ENCODE results near the gene TMEM150B. TPM values are rescaled to one million over a fixed set of nuclear protein-coding genes. Genes with fewer than 3 reads are reported as not detected.

Gene TMEM150B
- total and polyA plus RNA-seq, 9 of the 15 experiments (the other 6 are each of a cell fraction or from before 2014, with no cell fraction given), result 0.47 to 1.3 (median 0.74) TPM; not detected in 2

DNA sequence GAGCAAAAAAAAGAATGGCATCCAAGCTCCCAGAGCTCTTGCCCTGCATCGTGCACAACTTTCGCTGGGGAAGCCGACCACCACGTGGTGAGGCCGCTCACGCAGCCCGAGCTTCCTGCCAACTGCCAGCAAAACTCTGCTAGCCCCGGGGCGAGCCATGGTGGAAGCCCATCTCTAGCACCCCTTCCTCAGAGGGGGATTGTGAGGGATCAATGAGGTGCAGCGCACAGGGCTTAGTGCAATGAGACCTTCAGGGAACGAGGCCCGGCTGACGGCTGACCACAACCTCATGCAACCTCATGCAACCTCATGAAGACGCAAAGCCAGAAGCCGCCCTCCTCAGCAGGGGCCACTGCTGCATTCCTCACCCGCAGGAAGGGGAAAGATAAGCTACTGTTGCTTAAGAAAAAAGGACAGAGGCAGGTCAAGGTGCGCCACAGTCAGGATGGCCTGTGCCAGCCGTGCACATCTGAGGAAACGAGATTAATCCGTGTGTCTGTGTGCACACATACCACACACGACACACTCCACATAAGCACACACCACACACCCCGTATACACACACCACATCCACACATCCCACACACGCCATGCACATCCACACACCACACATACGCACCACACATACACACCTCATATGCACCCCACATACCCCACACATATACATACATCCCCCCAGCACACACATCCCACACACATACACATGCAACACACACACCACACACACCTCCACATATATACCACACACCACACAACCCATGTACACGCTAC, 54.8 kb downstream of the TMEM150B start (continued):
- TF ChIP-seq JUN (IDR thresholded peaks at IDR 0.05; ENCODE audit: borderline replicate concordance, low read depth, low read length) (peak; percentile 26; the same call in 1 of the 2 replicates), JUN (CRISPR knock-in tag; IDR thresholded peaks at IDR 0.05; ENCODE audit: borderline replicate concordance) (peak; percentile 73; the same call in 1 of the 2 replicates), ZBTB17 (CRISPR knock-in tag; IDR thresholded peaks at IDR 0.05) (peak; percentile 73), BRD9 (IDR thresholded peaks at IDR 0.05; ENCODE audit: low read depth, partially characterized antibody) (no peak), CBFA2T2 (conservative IDR thresholded peaks at IDR 0.05) (0 out of 2 replicates have a peak, but pooled peaks have one; percentile 43), ZNF79 (CRISPR knock-in tag; IDR thresholded peaks at IDR 0.05; ENCODE audit: low read depth) (no peak), CBX2 (IDR thresholded peaks at IDR 0.05; ENCODE audit: insufficient read depth, low read length, poor library complexity, severe bottlenecking) (no peak), TAF15 (IDR thresholded peaks at IDR 0.05; ENCODE audit: low read depth, low read length) (no peak), NFYB (IDR thresholded peaks at IDR 0.05; ENCODE audit: extremely low read depth, insufficient read length) (no peak), ZNF232 (CRISPR knock-in tag; IDR thresholded peaks at IDR 0.05) (no peak), NR2C1 (IDR thresholded peaks at IDR 0.05) (peak; percentile 47; the same call in 1 of the 2 replicates), NR2C1 (tag; IDR thresholded peaks at IDR 0.05) (peak; percentile 64; the same call in 1 of the 2 replicates), ZNF324 (CRISPR knock-in tag; IDR thresholded peaks at IDR 0.05) (no peak), NEUROD1 (IDR thresholded peaks at IDR 0.05; ENCODE audit: borderline replicate concordance, low read depth, low read length, partially characterized antibody) (peak; percentile 32), ZNF12 (CRISPR knock-in tag; IDR thresholded peaks at IDR 0.05) (no peak), NCOA4 (IDR thresholded peaks at IDR 0.05; ENCODE audit: partially characterized antibody) (no peak), NUFIP1 (IDR thresholded peaks at IDR 0.05; ENCODE audit: partially characterized antibody) (no peak), ZFPM2 (CRISPR knock-in tag; IDR thresholded peaks at IDR 0.05) (no peak), NFATC3 (IDR thresholded peaks at IDR 0.05) (no peak), ZNF586 (CRISPR knock-in tag; conservative IDR thresholded peaks at IDR 0.05) (no peak), SLC30A9 (CRISPR knock-in tag; IDR thresholded peaks at IDR 0.05) (no peak), RBM22 (IDR thresholded peaks at IDR 0.05; ENCODE audit: low read depth, low read length, poor library complexity, severe bottlenecking) (no peak)
- TF ChIP-seq, protein P1, sequence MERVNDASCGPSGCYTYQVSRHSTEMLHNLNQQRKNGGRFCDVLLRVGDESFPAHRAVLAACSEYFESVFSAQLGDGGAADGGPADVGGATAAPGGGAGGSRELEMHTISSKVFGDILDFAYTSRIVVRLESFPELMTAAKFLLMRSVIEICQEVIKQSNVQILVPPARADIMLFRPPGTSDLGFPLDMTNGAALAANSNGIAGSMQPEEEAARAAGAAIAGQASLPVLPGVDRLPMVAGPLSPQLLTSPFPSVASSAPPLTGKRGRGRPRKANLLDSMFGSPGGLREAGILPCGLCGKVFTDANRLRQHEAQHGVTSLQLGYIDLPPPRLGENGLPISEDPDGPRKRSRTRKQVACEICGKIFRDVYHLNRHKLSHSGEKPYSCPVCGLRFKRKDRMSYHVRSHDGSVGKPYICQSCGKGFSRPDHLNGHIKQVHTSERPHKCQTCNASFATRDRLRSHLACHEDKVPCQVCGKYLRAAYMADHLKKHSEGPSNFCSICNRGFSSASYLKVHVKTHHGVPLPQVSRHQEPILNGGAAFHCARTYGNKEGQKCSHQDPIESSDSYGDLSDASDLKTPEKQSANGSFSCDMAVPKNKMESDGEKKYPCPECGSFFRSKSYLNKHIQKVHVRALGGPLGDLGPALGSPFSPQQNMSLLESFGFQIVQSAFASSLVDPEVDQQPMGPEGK (CRISPR knock-in tag; IDR thresholded peaks at IDR 0.05; ENCODE audit: borderline replicate concordance), result no peak
- TF ChIP-seq, protein P2, sequence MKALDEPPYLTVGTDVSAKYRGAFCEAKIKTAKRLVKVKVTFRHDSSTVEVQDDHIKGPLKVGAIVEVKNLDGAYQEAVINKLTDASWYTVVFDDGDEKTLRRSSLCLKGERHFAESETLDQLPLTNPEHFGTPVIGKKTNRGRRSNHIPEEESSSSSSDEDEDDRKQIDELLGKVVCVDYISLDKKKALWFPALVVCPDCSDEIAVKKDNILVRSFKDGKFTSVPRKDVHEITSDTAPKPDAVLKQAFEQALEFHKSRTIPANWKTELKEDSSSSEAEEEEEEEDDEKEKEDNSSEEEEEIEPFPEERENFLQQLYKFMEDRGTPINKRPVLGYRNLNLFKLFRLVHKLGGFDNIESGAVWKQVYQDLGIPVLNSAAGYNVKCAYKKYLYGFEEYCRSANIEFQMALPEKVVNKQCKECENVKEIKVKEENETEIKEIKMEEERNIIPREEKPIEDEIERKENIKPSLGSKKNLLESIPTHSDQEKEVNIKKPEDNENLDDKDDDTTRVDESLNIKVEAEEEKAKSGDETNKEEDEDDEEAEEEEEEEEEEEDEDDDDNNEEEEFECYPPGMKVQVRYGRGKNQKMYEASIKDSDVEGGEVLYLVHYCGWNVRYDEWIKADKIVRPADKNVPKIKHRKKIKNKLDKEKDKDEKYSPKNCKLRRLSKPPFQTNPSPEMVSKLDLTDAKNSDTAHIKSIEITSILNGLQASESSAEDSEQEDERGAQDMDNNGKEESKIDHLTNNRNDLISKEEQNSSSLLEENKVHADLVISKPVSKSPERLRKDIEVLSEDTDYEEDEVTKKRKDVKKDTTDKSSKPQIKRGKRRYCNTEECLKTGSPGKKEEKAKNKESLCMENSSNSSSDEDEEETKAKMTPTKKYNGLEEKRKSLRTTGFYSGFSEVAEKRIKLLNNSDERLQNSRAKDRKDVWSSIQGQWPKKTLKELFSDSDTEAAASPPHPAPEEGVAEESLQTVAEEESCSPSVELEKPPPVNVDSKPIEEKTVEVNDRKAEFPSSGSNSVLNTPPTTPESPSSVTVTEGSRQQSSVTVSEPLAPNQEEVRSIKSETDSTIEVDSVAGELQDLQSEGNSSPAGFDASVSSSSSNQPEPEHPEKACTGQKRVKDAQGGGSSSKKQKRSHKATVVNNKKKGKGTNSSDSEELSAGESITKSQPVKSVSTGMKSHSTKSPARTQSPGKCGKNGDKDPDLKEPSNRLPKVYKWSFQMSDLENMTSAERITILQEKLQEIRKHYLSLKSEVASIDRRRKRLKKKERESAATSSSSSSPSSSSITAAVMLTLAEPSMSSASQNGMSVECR (CRISPR knock-in tag; IDR thresholded peaks at IDR 0.05), result no peak

Data from K562 (cell line).